Left ventricle myocardium inferior (tissue), 1 donor: ENCODE measurements around the gene LIN28A. TPM values are rescaled to one million over a fixed set of nuclear protein-coding genes. Genes with fewer than 3 reads are reported as not detected.

ENCODE experiments used
- DNase-seq: peaks from one replicate; pipeline ENCODE4 v3.0.0-alpha.2; 2020
- H3K27ac ChIP-seq: fragments of 200-600 bp; replicated peaks from 2 replicates; pipeline ENCODE4 v1.8.0; 2021
- H3K27me3 ChIP-seq: fragments of 200-600 bp; 2 replicates; pipeline ENCODE4 v1.8.0; 2021; ENCODE audit warnings: low read depth
- H3K36me3 ChIP-seq: fragments of 200-600 bp; 2 replicates; pipeline ENCODE4 v1.8.0; 2021
- H3K4me1 ChIP-seq: fragments of 200-600 bp; 2 replicates; pipeline ENCODE4 v1.8.0; 2021
- H3K4me3 ChIP-seq: fragments of 200-600 bp; 2 replicates; pipeline ENCODE4 v1.8.0; 2021; ENCODE audit warnings: mild to moderate bottlenecking, moderate library complexity
- H3K9me3 ChIP-seq: fragments of 200-600 bp; replicated peaks from 2 replicates; pipeline ENCODE4 v1.8.0; 2021
- CTCF ChIP-seq: fragments of 200-600 bp; IDR thresholded peaks from 2 replicates; pipeline ENCODE4 v1.8.0; 2021; ENCODE audit warnings: antibody characterized with exemption, mild to moderate bottlenecking, borderline replicate concordance
- intact Hi-C: fragments of 100-400 bp; cut with micrococcal nuclease; formaldehyde crosslinking; loops from one replicate; pipeline ENCODE4 v1.11.0; 2022
- total RNA-seq: library from RNA; stranded (reverse); fragmentation: NEBNext Ultra II Directional; extraction: Animal tissue kit (Norgen Biotek cat#: 25700); gene quantifications from one replicate; pipeline ENCODE4 v1.2.1, GENCODE V29; 2021
- donor health status: DM: no; HTN: yes; CAD: no; lungs with severe emphysema.

The LIN28A gene
- total RNA-seq, 1 donor from 2014 or later: not detected

- Histone ChIP-seq H3K27me3 (peaks cover 60% of the 10 kb centered on the region), H3K36me3 (no peaks in the 10 kb centered on the region), H3K27ac (no peak overlapping the region)
Observed at GRCh38 chr1:26391450-26391849, 19.2 kb upstream of the LIN28A start.

GRCh38 chr1:26395754-26396153 lies 14.9 kb upstream of the LIN28A start:
- intact Hi-C loops: no loop called here
- DNase-seq: no peak
- Histone ChIP-seq H3K9me3 (no peaks in the 10 kb centered on the region), H3K36me3 (no peaks in the 10 kb centered on the region), H3K27ac (no peak overlapping the region), H3K4me3 (no peak overlapping the region), H3K4me1 (no peaks in the 10 kb centered on the region), H3K27me3 (peaks cover 28% of the 10 kb centered on the region)
- no peak for TF ChIP-seq CTCF

More at GRCh38 chr1:26391450-26391849, 19.2 kb upstream of the LIN28A start:
- intact Hi-C loops: no loop called here
- H3K9me3 ChIP-seq: no peaks in the 10 kb centered on the region
- no peak overlapping the region for H3K4me3 ChIP-seq
- H3K4me1 ChIP-seq: no peaks in the 10 kb centered on the region
- no peak for DNase-seq
- no peak for TF ChIP-seq CTCF

- H3K27me3 ChIP-seq: peaks cover 41% of the 10 kb centered on the region
- H3K9me3 ChIP-seq: no peaks in the 10 kb centered on the region
- H3K4me3 ChIP-seq: no peak overlapping the region
- DNase-seq: no peak
- H3K27ac ChIP-seq: no peak overlapping the region
- H3K4me1 ChIP-seq: no peaks in the 10 kb centered on the region
- intact Hi-C loops: no loop called here
- TF ChIP-seq CTCF: no peak
- no peaks in the 10 kb centered on the region for H3K36me3 ChIP-seq
Observed at GRCh38 chr1:26399034-26399433, 11.6 kb upstream of the LIN28A start.

- H3K27me3 ChIP-seq: peaks cover 66% of the 10 kb centered on the region
- no peak for DNase-seq
- no peak overlapping the region for H3K27ac ChIP-seq
- intact Hi-C loops: no loop called here
- no peak for TF ChIP-seq CTCF
- H3K9me3 ChIP-seq: no peaks in the 10 kb centered on the region
- no peaks in the 10 kb centered on the region for H3K4me1 ChIP-seq
- H3K4me3 ChIP-seq: no peak overlapping the region
- H3K36me3 ChIP-seq: no peaks in the 10 kb centered on the region
Observed at GRCh38 chr1:26401891-26402290, 8.7 kb upstream of the LIN28A start.

- Histone ChIP-seq H3K27me3 (peaks cover 81% of the 10 kb centered on the region), H3K36me3 (no peaks in the 10 kb centered on the region), H3K4me3 (no peak overlapping the region), H3K4me1 (no peaks in the 10 kb centered on the region), H3K27ac (no peak overlapping the region), H3K9me3 (no peaks in the 10 kb centered on the region)
- no peak for DNase-seq
- intact Hi-C loops: no loop called here
- TF ChIP-seq CTCF: no peak
Observed at GRCh38 chr1:26403656-26404055, 7.0 kb upstream of the LIN28A start.

GRCh38 chr1:26404641-26405040 lies 6.0 kb upstream of the LIN28A start:
- Histone ChIP-seq H3K4me1 (no peaks in the 10 kb centered on the region), H3K4me3 (no peak overlapping the region), H3K27ac (no peak overlapping the region), H3K9me3 (no peaks in the 10 kb centered on the region), H3K36me3 (no peaks in the 10 kb centered on the region), H3K27me3 (peaks cover 91% of the 10 kb centered on the region)
- TF ChIP-seq CTCF: no peak
- DNase-seq: no peak
- intact Hi-C loops: no loop called here
